Gastroesophageal sphincter (tissue), 4 donors: Measurements from ENCODE around the gene CATSPERZ. TPM values are rescaled to one million over a fixed set of nuclear protein-coding genes. Genes with fewer than 3 reads are reported as not detected.
A peak's percentile ranks its signal among the peaks of the same experiment; 100 is the strongest.

ENCODE experiments used
- ATAC-seq: fragments of 150-250 bp; one replicate; pipeline ENCODE4 v1.9.1; 2016; ENCODE audit warnings: mild to moderate bottlenecking, moderate library complexity
- H3K27ac ChIP-seq, 4 donors: fragments of 200-600 bp; sonication (generic) in 3 of 4; 1 replicate in 3 of 4; 2 replicates in 1 of 4; pipeline ENCODE4 v1.5.1; 2016 to 2019
- H3K27me3 ChIP-seq: fragments of 200-600 bp; sonication (generic); one replicate; pipeline ENCODE4 v1.5.1; 2019
- H3K36me3 ChIP-seq, 2 donors: fragments of 200-600 bp; sonication (generic); one replicate each; pipeline ENCODE4 v1.5.1; 2019; ENCODE audit warnings: control low read depth in 1 of 2
- H3K4me1 ChIP-seq, 3 donors: fragments of 200-600 bp; sonication (generic); 1 replicate in 2 of 3; 2 replicates in 1 of 3; pipeline ENCODE4 v1.5.1; 2016 to 2019; ENCODE audit warnings: control low read depth in 2 of 3
- H3K4me3 ChIP-seq, 2 donors: fragments of 200-600 bp; sonication (generic); one replicate each; pipeline ENCODE4 v1.5.1; 2019; ENCODE audit warnings: mild to moderate bottlenecking in 1 of 2, moderate library complexity in 1 of 2
- H3K9me3 ChIP-seq, 3 donors: fragments of 200-600 bp; sonication (generic); one replicate each; pipeline ENCODE4 v1.5.1; 2017 to 2019; ENCODE audit warnings: control low read depth in 2 of 3
- CTCF ChIP-seq, 4 experiments: fragments of 200-600 bp in 2 of 4; fragments of 450-650 bp in 2 of 4; sonication (generic) in 1 of 4; IDR thresholded peaks; one replicate each; pipeline ENCODE4 v1.5.1; 2017 to 2019; ENCODE audit warnings: antibody characterized with exemption in 4 of 4, mild to moderate bottlenecking in 2 of 4, moderate library complexity in 2 of 4
- EP300 ChIP-seq: sonication (generic); formaldehyde crosslinking; IDR thresholded peaks from one replicate; pipeline ENCODE4 v1.6.1; 2017; ENCODE audit warnings: antibody characterized with exemption, mild to moderate bottlenecking
- POLR2A ChIP-seq, 2 donors: fragments of 450-650 bp; IDR thresholded peaks; one replicate each; pipeline ENCODE4 v1.6.1; 2017; ENCODE audit warnings: antibody characterized with exemption in 2 of 2, mild to moderate bottlenecking in 2 of 2, moderate library complexity in 1 of 2
- POLR2AphosphoS5 ChIP-seq: sonication (generic); formaldehyde crosslinking; IDR thresholded peaks from one replicate; pipeline ENCODE4 v1.6.1; 2017; ENCODE audit warnings: antibody characterized with exemption
- WGBS, 2 donors: methylation state at CpG; one replicate each; pipeline ENCODE4 v1.1.5; 2018; ENCODE audit warnings: low coverage in 1 of 2; 5-methylcytosine and 5-hydroxymethylcytosine counted together
- total RNA-seq, 4 donors: library from RNA; depleted of rRNA; stranded (reverse); fragments of >200 nt; gene quantifications; one replicate each; pipeline ENCODE4 v1.1.0, GENCODE V29; 2016

CATSPERZ gene
- total RNA-seq, 4 donors from 2014 or later: not detected

- H3K4me3 ChIP-seq: no peak overlapping the region
- H3K36me3 ChIP-seq: no peaks in the 10 kb centered on the region
- peaks cover 3% of the 10 kb centered on the region for H3K27me3 ChIP-seq
- H3K27ac ChIP-seq: no peak overlapping the region
- no peak for TF ChIP-seq POLR2A (IDR thresholded peaks at IDR 0.05)
- TF ChIP-seq EP300: no peak
- no peak for TF ChIP-seq POLR2AphosphoS5
- TF ChIP-seq CTCF (IDR thresholded peaks at IDR 0.05): no peak
- H3K9me3 ChIP-seq: no peaks in the 10 kb centered on the region
- ATAC-seq: no peak
- peaks cover 0 to 7% (median 0%) of the 10 kb centered on the region in 3 donors for H3K4me1 ChIP-seq
- 75 to 84% methylated on average over 4 to 8 of the region's 8 CpGs for WGBS, 2 donors
Measured at GRCh38 chr11:64333556-64333955, 33.4 kb downstream of the CATSPERZ start.

GRCh38 chr11:64334764-64335735 lies 34.9 kb downstream of the CATSPERZ start:
- no peaks in the 10 kb centered on the region for H3K27me3 ChIP-seq
- H3K4me3 ChIP-seq: no peak overlapping the region
- 57 to 67% methylated on average over 9 to 11 of the region's 13 CpGs for WGBS, 2 donors
- no peaks in the 10 kb centered on the region for H3K9me3 ChIP-seq
- TF ChIP-seq POLR2A (IDR thresholded peaks at IDR 0.05) (no peak), POLR2AphosphoS5 (no peak), EP300 (no peak), CTCF (IDR thresholded peaks at IDR 0.05) (no peak)
- peak; percentile 44 for ATAC-seq
- no peak overlapping the region for H3K27ac ChIP-seq
- H3K4me1 ChIP-seq: peaks cover 0 to 7% (median 0%) of the 10 kb centered on the region in 3 donors
- H3K36me3 ChIP-seq: no peaks in the 10 kb centered on the region

- H3K9me3 ChIP-seq: no peaks in the 10 kb centered on the region
- H3K4me3 ChIP-seq: no peak overlapping the region
- no peaks in the 10 kb centered on the region for H3K36me3 ChIP-seq
- no peak overlapping the region for H3K27ac ChIP-seq
- TF ChIP-seq POLR2A (IDR thresholded peaks at IDR 0.05): no peak
- no peak for TF ChIP-seq POLR2AphosphoS5
- TF ChIP-seq EP300: no peak
- no peak for TF ChIP-seq CTCF (IDR thresholded peaks at IDR 0.05)
- WGBS, 2 donors: 66 to 71% methylated on average over 4 to 8 of the region's 8 CpGs
- no peaks in the 10 kb centered on the region for H3K27me3 ChIP-seq
- H3K4me1 ChIP-seq: peaks cover 0 to 15% (median 5%) of the 10 kb centered on the region in 3 donors
- ATAC-seq: no peak
Measured at GRCh38 chr11:64337538-64338249, 37.5 kb downstream of the CATSPERZ start.

GRCh38 chr11:64338716-64339115 lies 38.6 kb downstream of the CATSPERZ start:
- no peak overlapping the region for H3K27ac ChIP-seq
- WGBS, 2 donors: 80% methylated on average over 5 of the region's 8 CpGs; no CpG with 5 or more reads in 1 of the 2 donors
- no peak for ATAC-seq
- H3K4me1 ChIP-seq: peaks cover 0 to 25% (median 10%) of the 10 kb centered on the region in 3 donors
- no peaks in the 10 kb centered on the region for H3K36me3 ChIP-seq
- no peaks in the 10 kb centered on the region for H3K9me3 ChIP-seq
- no peaks in the 10 kb centered on the region for H3K27me3 ChIP-seq
- TF ChIP-seq POLR2A (IDR thresholded peaks at IDR 0.05) (no peak), CTCF (IDR thresholded peaks at IDR 0.05) (no peak), EP300 (no peak), POLR2AphosphoS5 (no peak)
- no peak overlapping the region for H3K4me3 ChIP-seq
